ENCODE data around the gene TBC1D8.

DNA sequence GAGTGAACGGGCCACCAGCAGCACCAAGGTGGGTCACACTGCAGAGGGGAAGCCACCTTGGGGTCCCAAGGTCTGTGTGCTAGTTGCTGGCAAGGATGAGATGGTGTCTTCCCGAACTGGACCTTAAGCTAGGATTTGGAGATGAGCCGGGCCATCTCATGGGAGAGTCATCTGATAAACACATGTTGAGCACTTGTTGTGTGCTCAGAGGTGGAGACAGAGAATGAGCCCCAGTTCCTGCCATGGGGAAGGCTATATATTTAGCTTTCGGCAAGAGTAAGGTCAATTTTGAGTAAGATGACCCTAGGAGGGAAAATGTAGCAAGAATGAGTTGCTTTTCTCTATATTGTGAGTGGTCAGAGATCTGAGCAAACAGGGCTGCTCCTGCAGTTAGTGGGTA lies 190.5 kb downstream of the TBC1D8 start:
- TF ChIP-seq, protein P1, sequence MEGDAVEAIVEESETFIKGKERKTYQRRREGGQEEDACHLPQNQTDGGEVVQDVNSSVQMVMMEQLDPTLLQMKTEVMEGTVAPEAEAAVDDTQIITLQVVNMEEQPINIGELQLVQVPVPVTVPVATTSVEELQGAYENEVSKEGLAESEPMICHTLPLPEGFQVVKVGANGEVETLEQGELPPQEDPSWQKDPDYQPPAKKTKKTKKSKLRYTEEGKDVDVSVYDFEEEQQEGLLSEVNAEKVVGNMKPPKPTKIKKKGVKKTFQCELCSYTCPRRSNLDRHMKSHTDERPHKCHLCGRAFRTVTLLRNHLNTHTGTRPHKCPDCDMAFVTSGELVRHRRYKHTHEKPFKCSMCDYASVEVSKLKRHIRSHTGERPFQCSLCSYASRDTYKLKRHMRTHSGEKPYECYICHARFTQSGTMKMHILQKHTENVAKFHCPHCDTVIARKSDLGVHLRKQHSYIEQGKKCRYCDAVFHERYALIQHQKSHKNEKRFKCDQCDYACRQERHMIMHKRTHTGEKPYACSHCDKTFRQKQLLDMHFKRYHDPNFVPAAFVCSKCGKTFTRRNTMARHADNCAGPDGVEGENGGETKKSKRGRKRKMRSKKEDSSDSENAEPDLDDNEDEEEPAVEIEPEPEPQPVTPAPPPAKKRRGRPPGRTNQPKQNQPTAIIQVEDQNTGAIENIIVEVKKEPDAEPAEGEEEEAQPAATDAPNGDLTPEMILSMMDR (IDR thresholded peaks at IDR 0.05), result no peak
- no peak for TF ChIP-seq POLR2A (IDR thresholded peaks at IDR 0.05)
